Activated T-helper 1 cell treated with anti-CD3 and anti-CD28 coated beads, Interleukin-2, amount 50 U/mL, for 16 hours (primary cell): ENCODE results near the gene FA2H.
"Not testable (repeated sequence)": the region's sequence is repeated elsewhere in the genome, so short reads cannot be mapped to it uniquely, and the experiment has no call there.

ENCODE experiments used
- DNase-seq, 2 donors: peaks; one replicate each; pipeline ENCODE4 v3.0.0-alpha.2; 2020; ENCODE audit warnings: low read depth in 1 of 2, low spot score in 1 of 2

Gene FA2H

DNA sequence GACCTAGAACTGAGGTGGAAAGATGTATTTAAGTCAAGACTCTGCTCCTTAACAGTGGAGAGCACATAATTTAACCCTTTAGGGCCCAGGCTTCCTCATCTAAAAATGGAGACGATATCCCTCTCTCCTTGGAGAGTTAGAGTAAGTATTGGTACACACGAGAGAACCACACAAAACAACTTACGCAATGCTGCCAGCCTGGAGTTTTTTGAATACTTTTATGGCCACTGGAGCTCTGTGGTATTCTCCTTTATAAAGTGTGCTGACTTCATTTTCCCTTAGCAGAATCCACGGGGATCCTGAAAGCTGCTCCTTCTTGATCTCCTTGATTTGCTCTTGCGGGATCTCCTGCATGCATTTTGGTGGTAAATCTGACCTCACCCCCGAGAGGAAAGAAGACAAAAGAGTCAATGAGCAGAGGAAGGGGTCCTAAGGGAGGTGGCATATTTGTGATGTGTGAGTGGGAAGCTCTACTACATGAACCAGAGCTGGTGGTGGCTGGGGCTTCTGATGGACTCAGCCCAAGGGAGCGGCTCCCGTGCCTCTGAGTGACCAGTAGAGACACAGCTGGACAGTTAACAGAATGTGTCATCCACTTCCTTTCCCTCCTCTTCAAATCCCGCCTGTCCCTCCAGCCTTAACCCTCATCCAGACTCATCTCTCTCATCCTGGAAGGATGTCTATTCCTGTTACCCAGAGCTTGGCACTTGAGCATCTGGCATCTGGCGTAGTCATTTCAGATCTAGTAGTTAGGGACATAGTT lies 83.3 kb downstream of the FA2H start:
- no peak for DNase-seq

DNA sequence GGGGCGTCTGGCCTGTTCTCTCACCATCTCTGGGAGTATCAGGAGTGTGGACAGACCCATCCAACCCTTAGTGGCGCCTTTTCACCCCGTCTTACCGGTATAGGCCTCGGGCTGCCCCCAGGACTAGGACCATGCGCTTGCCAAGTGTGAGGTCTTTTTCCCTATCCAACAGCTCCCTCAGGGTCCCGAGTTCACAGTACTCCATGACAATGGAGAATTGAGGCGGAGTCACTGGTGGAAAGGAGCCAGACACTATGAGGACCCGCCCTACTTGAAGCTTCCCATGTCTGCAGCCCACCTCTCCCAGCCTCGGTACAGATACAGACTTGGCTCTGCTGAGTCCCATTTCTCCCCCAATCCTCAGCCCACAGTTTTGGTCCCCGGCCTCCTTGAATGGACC lies 92.1 kb downstream of the FA2H start:
- DNase-seq, result no peak

- no peak for DNase-seq
Observed at GRCh38 chr16:74680681-74681080, 93.9 kb downstream of the FA2H start.

DNA sequence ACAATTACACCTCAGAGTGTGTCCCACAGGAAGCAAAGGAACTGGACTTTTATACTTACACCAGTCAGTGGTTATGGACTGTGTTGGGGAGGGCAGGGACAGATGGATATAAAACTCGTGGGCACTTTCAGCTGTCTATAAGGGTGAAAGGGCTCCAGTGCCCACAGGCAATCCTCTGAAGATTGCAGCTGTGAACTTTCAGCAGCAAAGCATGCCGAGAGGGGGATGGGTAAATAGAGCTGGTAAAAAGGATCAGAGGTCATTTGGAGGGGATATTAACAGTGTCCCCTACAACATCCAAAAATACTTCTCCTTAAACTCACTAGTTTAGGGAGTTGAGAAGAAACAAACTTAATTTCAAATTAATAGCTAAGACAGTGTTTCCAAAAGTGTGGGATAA lies 94.6 kb downstream of the FA2H start:
- no peak for DNase-seq

- DNase-seq, result no peak
Observed at GRCh38 chr16:74677868-74678267, 96.8 kb downstream of the FA2H start.

DNA sequence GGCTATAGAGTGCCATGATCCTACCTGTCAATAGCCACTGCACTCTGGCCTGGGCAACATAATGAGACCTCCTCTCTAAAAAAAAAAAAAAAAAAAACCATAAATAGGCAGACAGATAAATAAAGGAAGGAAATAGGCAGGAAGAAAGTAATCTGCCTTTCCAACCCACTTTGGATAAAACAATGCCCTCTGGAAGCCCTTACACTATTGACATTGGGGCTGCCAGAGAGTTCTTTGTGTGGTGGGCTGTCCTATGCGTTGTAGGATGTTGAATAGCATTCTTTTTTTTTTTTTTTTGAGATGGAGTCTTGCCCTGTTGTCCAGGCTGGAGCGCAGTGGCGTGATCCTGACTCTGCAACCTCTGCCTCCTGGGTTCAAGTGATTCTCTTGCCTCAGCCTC lies 100.7 kb downstream of the FA2H start:
- no peak for DNase-seq

GRCh38 chr16:74668877-74669276 lies 105.7 kb downstream of the FA2H start:
- not testable (repeated sequence) for DNase-seq

- DNase-seq, result peak; percentile 8 to 11
Observed at GRCh38 chr16:74667255-74667700, 107.3 kb downstream of the FA2H start.

DNA sequence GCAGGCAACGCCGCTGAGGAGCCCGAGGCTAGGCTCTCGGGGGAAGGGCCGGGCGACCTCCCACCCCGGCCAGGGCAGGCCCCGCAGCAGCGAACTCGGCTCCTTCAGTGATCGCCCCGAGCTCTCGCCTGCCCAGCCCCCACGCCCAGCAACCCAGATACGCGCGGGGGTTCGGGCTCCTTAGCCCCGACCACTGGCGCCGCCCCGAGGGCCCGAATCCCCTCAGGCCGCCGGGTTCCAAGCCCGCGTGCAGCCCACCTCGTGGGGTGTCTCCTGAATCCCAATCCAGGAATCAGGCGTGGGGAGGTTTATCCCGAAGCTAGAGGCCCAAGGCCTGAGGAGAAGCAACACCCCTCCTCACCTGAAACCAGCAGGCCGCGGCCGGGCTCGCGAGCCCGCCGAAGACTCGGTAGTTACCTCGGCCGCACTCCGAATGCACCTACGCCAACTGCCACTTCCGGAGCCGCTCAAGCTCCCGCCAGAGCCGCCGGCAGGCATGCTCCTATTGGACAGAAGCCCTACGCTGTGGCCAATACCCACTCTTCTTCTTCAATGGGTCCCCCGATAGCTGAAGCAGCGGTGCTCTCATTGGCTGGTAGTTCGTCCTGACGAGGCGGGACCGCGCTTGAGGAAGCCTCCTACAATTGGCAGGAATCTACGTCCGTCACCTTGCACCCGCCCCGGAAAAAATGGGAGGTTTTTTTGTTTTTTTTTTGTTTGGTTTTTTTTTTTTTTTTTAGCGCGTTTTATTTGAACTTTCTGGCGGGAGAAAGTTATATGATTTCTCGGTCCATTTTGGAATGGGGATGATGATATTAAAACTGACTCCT lies 108.0 kb downstream of the FA2H start, which contains the start of gene RFWD3:
RFWD3 (minus strand) TSS at position 453 of the 830 bp plus-strand sequence. CDS start 5,428 bp downstream, outside the sequence.
- peak; percentile 88 to 94 for DNase-seq

DNA sequence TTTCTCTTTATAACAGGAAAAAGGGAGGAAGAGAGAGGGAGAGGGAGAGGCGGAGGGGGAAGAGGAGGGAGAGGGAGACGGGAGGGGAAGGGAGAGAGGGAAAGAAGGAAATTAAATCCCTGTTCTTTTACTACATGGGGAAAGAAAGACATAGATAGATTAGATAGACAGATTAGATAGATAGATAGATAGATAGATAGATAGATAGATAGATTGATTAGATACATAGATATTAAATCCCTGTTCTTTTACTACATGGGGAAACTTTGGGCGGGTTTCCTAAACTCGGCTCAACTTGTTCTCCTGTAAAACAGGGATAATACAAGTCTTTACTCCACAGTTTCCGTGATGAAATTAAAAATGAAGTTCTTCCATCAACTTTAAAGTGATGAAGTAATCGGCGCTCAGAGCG lies 108.6 kb downstream of the FA2H start:
- DNase-seq, result no peak
